Activated gamma-delta T cell treated with anti-CD3 and anti-CD28 coated beads, Interleukin-2, amount 50 U/mL, for 16 hours (primary cell): ENCODE measurements around the gene MSX1.

Experiments
- DNase-seq: peaks from one replicate; pipeline ENCODE4 v3.0.0-alpha.2; 2020; ENCODE audit warnings: low read depth

MSX1 gene

GRCh38 chr4:4841156-4841555 is 18.3 kb upstream of the MSX1 start:
- no peak for DNase-seq

- DNase-seq = no peak
Observed at GRCh38 chr4:4842476-4843441, 16.7 kb upstream of the MSX1 start.

- DNase-seq = no peak
Observed at GRCh38 chr4:4843635-4844291, 15.7 kb upstream of the MSX1 start.

GRCh38 chr4:4845027-4845426 is 14.4 kb upstream of the MSX1 start:
- DNase-seq = no peak

- DNase-seq = no peak
Observed at GRCh38 chr4:4847011-4847410, 12.5 kb upstream of the MSX1 start.

GRCh38 chr4:4848540-4848939 is 10.9 kb upstream of the MSX1 start:
- DNase-seq = no peak

GRCh38 chr4:4849106-4849505 is 10.4 kb upstream of the MSX1 start:
- no peak for DNase-seq

GRCh38 chr4:4849524-4850193 is 9.8 kb upstream of the MSX1 start:
- DNase-seq = no peak

GRCh38 chr4:4851081-4851480 is 8.4 kb upstream of the MSX1 start:
- DNase-seq = no peak

GRCh38 chr4:4851906-4852305 is 7.6 kb upstream of the MSX1 start:
- no peak for DNase-seq

- no peak for DNase-seq
Observed at GRCh38 chr4:4852591-4853362, 6.7 kb upstream of the MSX1 start.

- no peak for DNase-seq
Observed at GRCh38 chr4:4853371-4853823, 6.1 kb upstream of the MSX1 start.

GRCh38 chr4:4853921-4854648 is 5.4 kb upstream of the MSX1 start:
- DNase-seq = no peak

- no peak for DNase-seq
Observed at GRCh38 chr4:4854649-4855295, 4.7 kb upstream of the MSX1 start.

GRCh38 chr4:4855301-4856070 is 4.0 kb upstream of the MSX1 start:
- no peak for DNase-seq

GRCh38 chr4:4856071-4857000 is 3.1 kb upstream of the MSX1 start:
- DNase-seq = no peak

GRCh38 chr4:4857001-4857808 is 2.3 kb upstream of the MSX1 start:
- DNase-seq = no peak
